ENCODE results near the gene TRHDE. TPM values are rescaled to one million over a fixed set of nuclear protein-coding genes. Genes with fewer than 3 reads are reported as not detected.

The TRHDE gene
- polyA plus RNA-seq, 2 of the 4 experiments (the other 2 are of a cell fraction) = 0.16 to 0.32 TPM

GRCh38 chr12:72464471-72464870 lies 192.3 kb downstream of the TRHDE start:
- ATAC-seq (no peak), FAIRE-seq (no peak)
- POLR2A ChIA-PET = no interaction called here

GRCh38 chr12:72465155-72465554 lies 193.0 kb downstream of the TRHDE start:
- CTCF ChIA-PET = interaction anchor here (0.6 kb wide), 1 partner anchor 257 kb away, joined by 4 read pairs; no protein-coding TSS in a partner anchor
- ATAC-seq (no peak), FAIRE-seq (no peak), DNase-seq (ENCODE audit: low read depth in 1 of 2, low spot score in 1 of 2) (no peak)
- H3K4me2 ChIP-seq = no peak overlapping the region
- no peaks in the 10 kb centered on the region for H3K4me1 ChIP-seq
- no peaks in the 10 kb centered on the region for H3K9me3 ChIP-seq
- no peak overlapping the region for H3K27ac ChIP-seq
- POLR2A ChIA-PET = no interaction called here
- 6% methylated on average over 1 of the region's 1 CpG for WGBS (ENCODE audit: missing lambda C conversion rate)
- TF ChIP-seq POLR2A (IDR thresholded peaks at IDR 0.05; ENCODE audit: low read length) (no peak), ATOH8 (CRISPR knock-in tag; IDR thresholded peaks at IDR 0.05; ENCODE audit: low read depth) (no peak), RNF2 (IDR thresholded peaks at IDR 0.05; ENCODE audit: borderline replicate concordance, low read depth) (no peak), KDM1A (IDR thresholded peaks at IDR 0.05; ENCODE audit: low read depth) (no peak), NPAS2 (CRISPR knock-in tag; IDR thresholded peaks at IDR 0.05; ENCODE audit: borderline replicate concordance) (no peak)
- H3K4me3 ChIP-seq = no peak overlapping the region

More at GRCh38 chr12:72464471-72464870, 192.3 kb downstream of the TRHDE start:
- Histone ChIP-seq H3K4me3 (no peak overlapping the region), H3K9me3 (no peaks in the 10 kb centered on the region), H3K4me2 (no peak overlapping the region), H3K4me1 (no peaks in the 10 kb centered on the region), H3K27ac (no peak overlapping the region)
- no peak for TF ChIP-seq BHLHE40 (IDR thresholded peaks at IDR 0.05; ENCODE audit: low read depth, low read length)
- TF ChIP-seq FOXS1 (CRISPR knock-in tag; IDR thresholded peaks at IDR 0.05) = no peak
- TF ChIP-seq POLR2AphosphoS2 (conservative IDR thresholded peaks at IDR 0.05; ENCODE audit: low read length) = no peak
- CTCF ChIA-PET = interaction anchor here (0.6 kb wide), 1 partner anchor 258 kb away, joined by 4 read pairs; no protein-coding TSS in a partner anchor
- no peak for DNase-seq (ENCODE audit: low read depth in 1 of 2, low spot score in 1 of 2)

GRCh38 chr12:72465940-72466630 lies 193.9 kb downstream of the TRHDE start:
- FAIRE-seq (no peak), DNase-seq (ENCODE audit: low read depth in 1 of 2, low spot score in 1 of 2) (no peak), ATAC-seq (no peak)
- no peak overlapping the region for H3K27ac ChIP-seq
- no peaks in the 10 kb centered on the region for H3K4me1 ChIP-seq
- no peaks in the 10 kb centered on the region for H3K9me3 ChIP-seq
- no peak overlapping the region for H3K4me2 ChIP-seq
- CTCF ChIA-PET = no interaction called here
- TF ChIP-seq MYC (IDR thresholded peaks at IDR 0.05; ENCODE audit: borderline replicate concordance, low read length) (no peak), MAX (IDR thresholded peaks at IDR 0.05) (no peak), SMC3 (IDR thresholded peaks at IDR 0.05) (no peak), POLR2AphosphoS2 (conservative IDR thresholded peaks at IDR 0.05; ENCODE audit: low read length) (no peak), RFX5 (IDR thresholded peaks at IDR 0.05) (no peak), FOSB (CRISPR knock-in tag; IDR thresholded peaks at IDR 0.05) (no peak), CBX8 (IDR thresholded peaks at IDR 0.05) (no peak), CHD4 (IDR thresholded peaks at IDR 0.05; ENCODE audit: borderline replicate concordance) (no peak), MAFK (IDR thresholded peaks at IDR 0.05; ENCODE audit: partially characterized antibody) (no peak), FOSL2 (IDR thresholded peaks at IDR 0.05) (no peak), FOSL2 (CRISPR knock-in tag; IDR thresholded peaks at IDR 0.05) (no peak), ZFP36 (IDR thresholded peaks at IDR 0.05; ENCODE audit: borderline replicate concordance, partially characterized antibody) (no peak), PHF8 (IDR thresholded peaks at IDR 0.05; ENCODE audit: borderline replicate concordance, low read depth) (no peak), POLR2A (IDR thresholded peaks at IDR 0.05; ENCODE audit: low read length) (no peak), CEBPB (IDR thresholded peaks at IDR 0.05) (no peak)
- H3K4me3 ChIP-seq = no peak overlapping the region
- POLR2A ChIA-PET = no interaction called here
- WGBS (ENCODE audit: missing lambda C conversion rate) = 58% methylated on average over 5 of the region's 5 CpGs

- ATAC-seq (no peak), DNase-seq (ENCODE audit: low read depth in 1 of 2, low spot score in 1 of 2) (no peak), FAIRE-seq (no peak)
- 2% methylated on average over 2 of the region's 2 CpGs for WGBS (ENCODE audit: missing lambda C conversion rate)
- H3K9me3 ChIP-seq = no peaks in the 10 kb centered on the region
- no peak overlapping the region for H3K27ac ChIP-seq
- H3K4me3 ChIP-seq = no peak overlapping the region
- no peaks in the 10 kb centered on the region for H3K4me1 ChIP-seq
- TF ChIP-seq ZFP36 (IDR thresholded peaks at IDR 0.05; ENCODE audit: borderline replicate concordance, partially characterized antibody) (no peak), EP300 (IDR thresholded peaks at IDR 0.05) (no peak), NPAS2 (CRISPR knock-in tag; IDR thresholded peaks at IDR 0.05; ENCODE audit: borderline replicate concordance) (no peak)
- ChIA-PET POLR2A (no interaction called here), CTCF (no interaction called here)
- H3K4me2 ChIP-seq = no peak overlapping the region
Measured at GRCh38 chr12:72467985-72468384, 195.8 kb downstream of the TRHDE start.

Data from A549 (cell line).